Type B pancreatic cell (in vitro differentiated cells): ENCODE measurements around the gene PKNOX1. TPM values are rescaled to one million over a fixed set of nuclear protein-coding genes. Genes with fewer than 3 reads are reported as not detected.
A peak's percentile ranks its signal among the peaks of the same experiment; 100 is the strongest.
"Not testable (repeated sequence)": the region's sequence is repeated elsewhere in the genome, so short reads cannot be mapped to it uniquely, and the experiment has no call there.

Experiments used
- DNase-seq: peaks from one replicate; pipeline ENCODE4 v3.0.0; 2021; ENCODE audit warnings: mixed read lengths; ENCODE audit not compliant: unreplicated experiment; ENCODE audit errors: extremely low spot score
- H3K27ac Mint-ChIP-seq: 2 replicates; pipeline ENCODE4 v1.8.0; 2021; ENCODE audit warnings: mild to moderate bottlenecking, mixed read lengths
- H3K27me3 Mint-ChIP-seq: 2 replicates; pipeline ENCODE4 v1.8.0; 2021; ENCODE audit warnings: mixed read lengths
- H3K36me3 Mint-ChIP-seq: 2 replicates; pipeline ENCODE4 v1.8.0; 2021; ENCODE audit warnings: mixed read lengths
- H3K4me1 Mint-ChIP-seq: one replicate; pipeline ENCODE4 v1.8.0; 2021; ENCODE audit warnings: mixed read lengths; ENCODE audit not compliant: unreplicated experiment
- H3K4me3 Mint-ChIP-seq: 2 replicates; pipeline ENCODE4 v1.8.0; 2021; ENCODE audit warnings: mild to moderate bottlenecking, mixed read lengths
- H3K9me3 Mint-ChIP-seq: 2 replicates; pipeline ENCODE4 v1.8.0; 2021; ENCODE audit warnings: mixed read lengths
- CTCF ChIP-seq: fragments of 200-600 bp; sonication (generic); conservative IDR thresholded peaks from 2 replicates; pipeline ENCODE4 v1.5.0; 2021; ENCODE audit warnings: antibody characterized with exemption, mild to moderate bottlenecking
- total RNA-seq: library from RNA; stranded (reverse); gene quantifications from 2 replicates; pipeline ENCODE4 v1.2.1, GENCODE V29; 2021; ENCODE audit warnings: low replicate concordance

Gene PKNOX1
- total RNA-seq, 1 donor from 2014 or later: 25.4 TPM

GRCh38 chr21:42933137-42933970 lies 41.0 kb upstream of the PKNOX1 start:
- H3K27ac Mint-ChIP-seq: peak overlapping the region; percentile 40
- H3K4me1 Mint-ChIP-seq: peaks cover 28% of the 10 kb centered on the region
- peak overlapping the region; percentile 42 for H3K4me3 Mint-ChIP-seq
- H3K27me3 Mint-ChIP-seq, H3K9me3 Mint-ChIP-seq, DNase-seq, H3K36me3 Mint-ChIP-seq: not testable (repeated sequence)

GRCh38 chr21:42933973-42934372 lies 40.4 kb upstream of the PKNOX1 start:
- not testable (repeated sequence) for H3K27ac Mint-ChIP-seq, H3K36me3 Mint-ChIP-seq, H3K27me3 Mint-ChIP-seq, H3K9me3 Mint-ChIP-seq, DNase-seq
- H3K4me1 Mint-ChIP-seq: peaks cover 28% of the 10 kb centered on the region
- H3K4me3 Mint-ChIP-seq: peak overlapping the region; percentile 49

GRCh38 chr21:42936360-42936759 lies 38.0 kb upstream of the PKNOX1 start:
- not testable (repeated sequence) for DNase-seq
- H3K4me1 Mint-ChIP-seq: peaks cover 28% of the 10 kb centered on the region

GRCh38 chr21:42937034-42937940 lies 37.1 kb upstream of the PKNOX1 start:
- Mint-ChIP-seq H3K4me1 (peaks cover 28% of the 10 kb centered on the region), H3K27ac (peak overlapping the region; percentile 35), H3K4me3 (peak overlapping the region; percentile 5)
- not testable (repeated sequence) for H3K36me3 Mint-ChIP-seq, H3K27me3 Mint-ChIP-seq, H3K9me3 Mint-ChIP-seq, DNase-seq

More at GRCh38 chr21:42936360-42936759, 38.0 kb upstream of the PKNOX1 start:
- not testable (repeated sequence) for H3K36me3 Mint-ChIP-seq, H3K4me3 Mint-ChIP-seq, H3K9me3 Mint-ChIP-seq, H3K27me3 Mint-ChIP-seq
- peak overlapping the region; percentile 59 for H3K27ac Mint-ChIP-seq

GRCh38 chr21:42937960-42938605 lies 36.3 kb upstream of the PKNOX1 start:
- peak overlapping the region; percentile 35 for H3K27ac Mint-ChIP-seq
- no peak for DNase-seq
- no peaks in the 10 kb centered on the region for H3K36me3 Mint-ChIP-seq
- H3K4me1 Mint-ChIP-seq: peaks cover 23% of the 10 kb centered on the region
- no peaks in the 10 kb centered on the region for H3K9me3 Mint-ChIP-seq
- H3K27me3 Mint-ChIP-seq: peaks cover 4% of the 10 kb centered on the region
- TF ChIP-seq CTCF: no peak
- no peak overlapping the region for H3K4me3 Mint-ChIP-seq

- H3K36me3 Mint-ChIP-seq, H3K9me3 Mint-ChIP-seq, H3K27ac Mint-ChIP-seq, H3K27me3 Mint-ChIP-seq, H3K4me3 Mint-ChIP-seq, DNase-seq: not testable (repeated sequence)
- H3K4me1 Mint-ChIP-seq: peaks cover 21% of the 10 kb centered on the region
Measured at GRCh38 chr21:42938606-42938995, 35.8 kb upstream of the PKNOX1 start.

GRCh38 chr21:42939582-42940413 lies 34.6 kb upstream of the PKNOX1 start:
- H3K4me3 Mint-ChIP-seq: no peak overlapping the region
- peaks cover 4% of the 10 kb centered on the region for H3K27me3 Mint-ChIP-seq
- no peak for TF ChIP-seq CTCF
- H3K9me3 Mint-ChIP-seq: no peaks in the 10 kb centered on the region
- DNase-seq: no peak
- no peak overlapping the region for H3K27ac Mint-ChIP-seq
- peaks cover 21% of the 10 kb centered on the region for H3K4me1 Mint-ChIP-seq
- no peaks in the 10 kb centered on the region for H3K36me3 Mint-ChIP-seq
